ENCODE data around the gene CFD. TPM values are rescaled to one million over a fixed set of nuclear protein-coding genes. Genes with fewer than 3 reads are reported as not detected.
"Not testable (repeated sequence)": the region's sequence is repeated elsewhere in the genome, so short reads cannot be mapped to it uniquely, and the experiment has no call there.

The CFD gene
- polyA plus RNA-seq, 1 donor (not counting 4 experiments of a cell fraction or from before 2014, with no cell fraction given), result 0.47 TPM

GRCh38 chr19:816500-816857, 43.0 kb upstream of the CFD start:
- H3K27me3 ChIP-seq (ENCODE audit: control insufficient read depth, extremely low read depth, insufficient read depth, low read length), result no peaks in the 10 kb centered on the region
- peaks cover 2% of the 10 kb centered on the region for H4K20me1 ChIP-seq (ENCODE audit: control insufficient read depth, extremely low read depth, insufficient read depth, low read length)
- TF ChIP-seq CTCF (optimal IDR thresholded peaks at IDR 0.05 in 1 of 3, IDR thresholded peaks at IDR 0.05 in 1 of 3, conservative IDR thresholded peaks at IDR 0.05 in 1 of 3; ENCODE audit: extremely low read depth in 1 of 3, insufficient read depth in 2 of 3, low read length in 3 of 3), result no peak
- no peak for TF ChIP-seq EZH2 (IDR thresholded peaks at IDR 0.05; ENCODE audit: low read length)
- H3K4me3 ChIP-seq (ENCODE audit: control insufficient read depth in 2 of 3, extremely low read depth in 1 of 3, insufficient read depth in 2 of 3, low read depth in 1 of 3, low read length in 3 of 3), result no peak overlapping the region
- H3K79me2 ChIP-seq (ENCODE audit: control insufficient read depth, insufficient read depth, low read length), result no peaks in the 10 kb centered on the region
- H2AFZ ChIP-seq (ENCODE audit: control insufficient read depth, low read length), result no peak overlapping the region
- no peak overlapping the region for H3K27ac ChIP-seq (ENCODE audit: control insufficient read depth, insufficient read depth, low read length)
- H3K4me1 ChIP-seq (ENCODE audit: control insufficient read depth, extremely low read depth, insufficient read depth, low read length), result no peaks in the 10 kb centered on the region
- H3K9me3 ChIP-seq (ENCODE audit: control insufficient read depth, low read depth, low read length), result no peaks in the 10 kb centered on the region
- dilution Hi-C loops (cut with MboI; ENCODE audit: extremely low pct_ligation_motif_present, low sequenced_read_pairs), result no loop called here
- peaks cover under 1 to 2% of the 10 kb centered on the region in 2 experiments for H3K36me3 ChIP-seq (ENCODE audit: control insufficient read depth in 2 of 2, extremely low read depth in 1 of 2, insufficient read depth in 2 of 2, low read length in 2 of 2)
- H3K4me2 ChIP-seq (ENCODE audit: control insufficient read depth, extremely low read depth, insufficient read depth, low read depth, low read length), result no peak overlapping the region
- DNase-seq (ENCODE audit: low read depth, low spot score) (no peak), FAIRE-seq (no peak)
- H3K9me1 ChIP-seq (ENCODE audit: control insufficient read depth, extremely low read depth, insufficient read depth, low read length), result no peaks in the 10 kb centered on the region
- no peak overlapping the region for H3K9ac ChIP-seq (ENCODE audit: control insufficient read depth, extremely low read depth, insufficient read depth, low read length)

- not testable (repeated sequence) for H3K4me1 ChIP-seq (ENCODE audit: control insufficient read depth, extremely low read depth, insufficient read depth, low read length); FAIRE-seq; H3K36me3 ChIP-seq (ENCODE audit: control insufficient read depth in 2 of 2, extremely low read depth in 1 of 2, insufficient read depth in 2 of 2, low read length in 2 of 2)
Observed at GRCh38 chr19:820212-820611, 39.3 kb upstream of the CFD start.

GRCh38 chr19:821231-821824, 38.1 kb upstream of the CFD start:
- dilution Hi-C loops (cut with MboI; ENCODE audit: extremely low pct_ligation_motif_present, low sequenced_read_pairs), result no loop called here
- H3K27ac ChIP-seq (ENCODE audit: control insufficient read depth, insufficient read depth, low read length), result no peak overlapping the region
- no peak for FAIRE-seq
- H3K4me2 ChIP-seq (ENCODE audit: control insufficient read depth, extremely low read depth, insufficient read depth, low read depth, low read length), result no peak overlapping the region
- H3K36me3 ChIP-seq (ENCODE audit: control insufficient read depth in 2 of 2, extremely low read depth in 1 of 2, insufficient read depth in 2 of 2, low read length in 2 of 2), result no peaks in the 10 kb centered on the region
- H3K9me3 ChIP-seq (ENCODE audit: control insufficient read depth, low read depth, low read length), result no peaks in the 10 kb centered on the region
- no peaks in the 10 kb centered on the region for H3K9me1 ChIP-seq (ENCODE audit: control insufficient read depth, extremely low read depth, insufficient read depth, low read length)
- no peak overlapping the region for H3K4me3 ChIP-seq (ENCODE audit: control insufficient read depth in 2 of 3, extremely low read depth in 1 of 3, insufficient read depth in 2 of 3, low read depth in 1 of 3, low read length in 3 of 3)
- DNase-seq (ENCODE audit: low read depth, low spot score), result no peak
- no peaks in the 10 kb centered on the region for H3K79me2 ChIP-seq (ENCODE audit: control insufficient read depth, insufficient read depth, low read length)
- no peak overlapping the region for H3K9ac ChIP-seq (ENCODE audit: control insufficient read depth, extremely low read depth, insufficient read depth, low read length)
- no peak overlapping the region for H2AFZ ChIP-seq (ENCODE audit: control insufficient read depth, low read length)
- no peaks in the 10 kb centered on the region for H3K4me1 ChIP-seq (ENCODE audit: control insufficient read depth, extremely low read depth, insufficient read depth, low read length)
- H4K20me1 ChIP-seq (ENCODE audit: control insufficient read depth, extremely low read depth, insufficient read depth, low read length), result no peaks in the 10 kb centered on the region
- peak; percentile 43 for TF ChIP-seq EZH2 (IDR thresholded peaks at IDR 0.05; ENCODE audit: low read length)
- no peak for TF ChIP-seq CTCF (optimal IDR thresholded peaks at IDR 0.05 in 1 of 3, IDR thresholded peaks at IDR 0.05 in 1 of 3, conservative IDR thresholded peaks at IDR 0.05 in 1 of 3; ENCODE audit: extremely low read depth in 1 of 3, insufficient read depth in 2 of 3, low read length in 3 of 3)
- peaks cover 4% of the 10 kb centered on the region for H3K27me3 ChIP-seq (ENCODE audit: control insufficient read depth, extremely low read depth, insufficient read depth, low read length)

More at GRCh38 chr19:820212-820611, 39.3 kb upstream of the CFD start:
- H3K9me1 ChIP-seq (ENCODE audit: control insufficient read depth, extremely low read depth, insufficient read depth, low read length); H3K9me3 ChIP-seq (ENCODE audit: control insufficient read depth, low read depth, low read length); H3K27me3 ChIP-seq (ENCODE audit: control insufficient read depth, extremely low read depth, insufficient read depth, low read length); H3K4me3 ChIP-seq (ENCODE audit: control insufficient read depth in 2 of 3, extremely low read depth in 1 of 3, insufficient read depth in 2 of 3, low read depth in 1 of 3, low read length in 3 of 3); DNase-seq (ENCODE audit: low read depth, low spot score); H3K79me2 ChIP-seq (ENCODE audit: control insufficient read depth, insufficient read depth, low read length); H3K9ac ChIP-seq (ENCODE audit: control insufficient read depth, extremely low read depth, insufficient read depth, low read length); dilution Hi-C loops (cut with MboI; ENCODE audit: extremely low pct_ligation_motif_present, low sequenced_read_pairs); H2AFZ ChIP-seq (ENCODE audit: control insufficient read depth, low read length); H4K20me1 ChIP-seq (ENCODE audit: control insufficient read depth, extremely low read depth, insufficient read depth, low read length); H3K4me2 ChIP-seq (ENCODE audit: control insufficient read depth, extremely low read depth, insufficient read depth, low read depth, low read length); H3K27ac ChIP-seq (ENCODE audit: control insufficient read depth, insufficient read depth, low read length): not testable (repeated sequence)
